22Rv1 (cell line): ENCODE results near the gene VILL.

ENCODE experiments used
- ZFX ChIP-seq: fragments of 450-650 bp; IDR thresholded peaks from 2 replicates; pipeline ENCODE4 v1.6.1; 2017; ENCODE audit warnings: antibody characterized with exemption, borderline replicate concordance
- TF ChIP-seq, protein P1 (sequence below): fragments of 450-650 bp; IDR thresholded peaks from 2 replicates; pipeline ENCODE4 v1.5.1; 2017; ENCODE audit warnings: mild to moderate bottlenecking

DNA sequence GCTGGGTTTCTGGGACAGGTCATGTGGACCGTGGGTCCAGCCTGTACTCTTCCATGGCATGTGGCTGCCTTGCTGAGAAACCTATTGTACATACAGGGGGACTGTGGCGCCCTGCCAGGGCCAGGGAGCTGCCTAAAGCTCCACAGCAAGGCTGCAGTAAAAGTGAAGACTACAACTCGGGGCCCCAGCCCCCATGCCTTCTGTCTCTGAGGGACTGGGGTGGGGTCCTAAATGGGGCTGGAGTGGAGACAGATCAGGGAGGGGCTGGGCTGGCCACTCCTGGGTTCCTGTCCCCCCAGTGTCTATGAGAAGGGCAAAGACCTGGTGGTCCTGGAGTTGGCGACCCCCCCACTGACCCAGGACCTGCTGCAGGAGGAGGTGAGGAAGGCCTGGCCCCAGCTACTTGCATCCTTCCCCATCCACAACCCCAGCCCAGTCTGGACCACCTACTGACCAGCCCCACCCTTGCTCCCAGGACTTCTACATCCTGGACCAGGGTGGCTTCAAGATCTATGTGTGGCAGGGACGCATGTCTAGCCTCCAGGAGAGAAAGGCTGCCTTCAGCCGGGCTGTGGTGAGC is 7.3 kb downstream of the VILL start:
- TF ChIP-seq, protein P1, sequence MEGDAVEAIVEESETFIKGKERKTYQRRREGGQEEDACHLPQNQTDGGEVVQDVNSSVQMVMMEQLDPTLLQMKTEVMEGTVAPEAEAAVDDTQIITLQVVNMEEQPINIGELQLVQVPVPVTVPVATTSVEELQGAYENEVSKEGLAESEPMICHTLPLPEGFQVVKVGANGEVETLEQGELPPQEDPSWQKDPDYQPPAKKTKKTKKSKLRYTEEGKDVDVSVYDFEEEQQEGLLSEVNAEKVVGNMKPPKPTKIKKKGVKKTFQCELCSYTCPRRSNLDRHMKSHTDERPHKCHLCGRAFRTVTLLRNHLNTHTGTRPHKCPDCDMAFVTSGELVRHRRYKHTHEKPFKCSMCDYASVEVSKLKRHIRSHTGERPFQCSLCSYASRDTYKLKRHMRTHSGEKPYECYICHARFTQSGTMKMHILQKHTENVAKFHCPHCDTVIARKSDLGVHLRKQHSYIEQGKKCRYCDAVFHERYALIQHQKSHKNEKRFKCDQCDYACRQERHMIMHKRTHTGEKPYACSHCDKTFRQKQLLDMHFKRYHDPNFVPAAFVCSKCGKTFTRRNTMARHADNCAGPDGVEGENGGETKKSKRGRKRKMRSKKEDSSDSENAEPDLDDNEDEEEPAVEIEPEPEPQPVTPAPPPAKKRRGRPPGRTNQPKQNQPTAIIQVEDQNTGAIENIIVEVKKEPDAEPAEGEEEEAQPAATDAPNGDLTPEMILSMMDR = no peak
- no peak for TF ChIP-seq ZFX
